ENCODE data around the gene SERINC3.
"Not testable (repeated sequence)": the region's sequence is repeated elsewhere in the genome, so short reads cannot be mapped to it uniquely, and the experiment has no call there.

The SERINC3 gene

DNA sequence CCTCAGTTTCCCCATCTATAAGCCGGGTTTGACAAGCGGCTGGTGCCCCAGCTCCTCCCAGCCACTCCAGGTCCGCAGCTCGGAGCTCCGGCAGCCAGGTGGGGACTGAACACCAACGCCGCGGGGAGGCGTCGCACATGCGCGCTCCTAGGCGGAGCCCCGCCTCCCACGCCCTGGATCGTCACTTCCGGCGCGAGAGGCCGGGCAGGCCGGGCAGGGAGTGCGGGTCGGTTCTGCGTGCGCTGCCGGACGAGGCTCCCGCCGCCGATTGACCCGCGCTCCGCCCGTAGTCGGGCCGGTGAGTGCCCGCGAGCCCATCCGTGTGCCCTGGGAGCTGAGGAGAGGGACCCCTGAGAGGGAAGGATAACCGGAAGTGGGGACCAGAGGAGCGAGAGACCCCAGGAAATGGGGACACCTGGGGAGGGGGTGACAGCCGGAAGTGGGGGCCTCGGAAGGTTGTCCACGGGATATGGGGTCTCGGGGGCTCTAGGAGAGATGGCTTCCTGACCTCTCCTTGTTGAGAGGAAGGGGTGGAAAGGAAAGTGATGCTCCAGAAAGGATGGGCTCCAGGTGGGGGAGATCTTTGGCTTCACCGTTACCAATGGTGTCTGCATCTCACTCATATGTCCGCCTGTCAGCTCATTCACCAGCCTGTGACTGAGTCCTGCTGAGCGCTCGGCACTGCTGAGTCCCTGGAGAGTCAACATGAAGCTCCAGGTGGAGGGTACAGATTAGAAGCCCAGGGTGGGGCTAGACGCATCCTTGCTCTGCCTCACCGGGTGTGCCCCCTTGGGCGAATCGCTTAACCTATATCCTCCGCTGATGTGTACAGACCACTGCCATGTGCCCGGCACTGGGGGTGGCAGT is 45.9 kb downstream of the SERINC3 start, which contains the start of gene TTPAL:
Gene TTPAL (plus strand): TSS at position 181 of the 867 bp plus-strand sequence. CDS start 4,126 bp downstream, outside the sequence.
- DNase-seq = peak; percentile 82 to 93
- Histone ChIP-seq H3K36me3 (peaks cover 5 to 14% (median 13%) of the 10 kb centered on the region in 3 donors), H3K27ac (peak within 1 kb of the TSS; percentile 88 to 94), H3K27me3 (no peaks in the 10 kb centered on the region), H3K9me3 (no peaks in the 10 kb centered on the region), H3K4me1 (peaks cover 0 to 16% (median 13%) of the 10 kb centered on the region in 4 donors), H3K4me3 (peak within 1 kb of the TSS; percentile 78 to 79)
- intact Hi-C loops (cut with DNase I; ENCODE audit: low total_unique reads) = no loop called here
- TF ChIP-seq, protein P1, sequence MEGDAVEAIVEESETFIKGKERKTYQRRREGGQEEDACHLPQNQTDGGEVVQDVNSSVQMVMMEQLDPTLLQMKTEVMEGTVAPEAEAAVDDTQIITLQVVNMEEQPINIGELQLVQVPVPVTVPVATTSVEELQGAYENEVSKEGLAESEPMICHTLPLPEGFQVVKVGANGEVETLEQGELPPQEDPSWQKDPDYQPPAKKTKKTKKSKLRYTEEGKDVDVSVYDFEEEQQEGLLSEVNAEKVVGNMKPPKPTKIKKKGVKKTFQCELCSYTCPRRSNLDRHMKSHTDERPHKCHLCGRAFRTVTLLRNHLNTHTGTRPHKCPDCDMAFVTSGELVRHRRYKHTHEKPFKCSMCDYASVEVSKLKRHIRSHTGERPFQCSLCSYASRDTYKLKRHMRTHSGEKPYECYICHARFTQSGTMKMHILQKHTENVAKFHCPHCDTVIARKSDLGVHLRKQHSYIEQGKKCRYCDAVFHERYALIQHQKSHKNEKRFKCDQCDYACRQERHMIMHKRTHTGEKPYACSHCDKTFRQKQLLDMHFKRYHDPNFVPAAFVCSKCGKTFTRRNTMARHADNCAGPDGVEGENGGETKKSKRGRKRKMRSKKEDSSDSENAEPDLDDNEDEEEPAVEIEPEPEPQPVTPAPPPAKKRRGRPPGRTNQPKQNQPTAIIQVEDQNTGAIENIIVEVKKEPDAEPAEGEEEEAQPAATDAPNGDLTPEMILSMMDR (IDR thresholded peaks at IDR 0.05) = peak; percentile 34 to 36

DNA sequence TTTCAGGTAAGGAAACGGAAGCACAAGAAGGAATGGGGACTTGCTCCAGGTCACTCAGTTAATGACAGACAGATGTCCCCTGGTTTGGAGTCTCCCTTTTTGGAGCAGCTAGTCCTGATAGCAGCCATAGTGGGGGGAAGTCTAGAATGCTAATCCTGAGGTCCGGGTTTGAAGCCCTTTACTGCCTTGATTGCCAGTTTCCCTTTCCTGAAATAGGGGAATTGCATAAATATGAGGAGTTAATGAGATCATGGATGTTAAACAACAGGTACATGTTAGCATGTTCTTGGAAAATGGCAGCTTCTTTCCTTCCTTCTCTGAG is 46.5 kb downstream of the SERINC3 start:
- Histone ChIP-seq H3K27ac (peak overlapping the region; percentile 88 to 94), H3K27me3 (no peaks in the 10 kb centered on the region), H3K36me3 (peaks cover 0 to 8% (median 7%) of the 10 kb centered on the region in 3 donors), H3K9me3 (no peaks in the 10 kb centered on the region), H3K4me3 (peak overlapping the region; percentile 78 to 79), H3K4me1 (peaks cover 0 to 16% (median 13%) of the 10 kb centered on the region in 4 donors)
- TF ChIP-seq, protein P1 (IDR thresholded peaks at IDR 0.05) = no peak
- intact Hi-C loops (cut with DNase I; ENCODE audit: low total_unique reads) = no loop called here
- no peak for DNase-seq

DNA sequence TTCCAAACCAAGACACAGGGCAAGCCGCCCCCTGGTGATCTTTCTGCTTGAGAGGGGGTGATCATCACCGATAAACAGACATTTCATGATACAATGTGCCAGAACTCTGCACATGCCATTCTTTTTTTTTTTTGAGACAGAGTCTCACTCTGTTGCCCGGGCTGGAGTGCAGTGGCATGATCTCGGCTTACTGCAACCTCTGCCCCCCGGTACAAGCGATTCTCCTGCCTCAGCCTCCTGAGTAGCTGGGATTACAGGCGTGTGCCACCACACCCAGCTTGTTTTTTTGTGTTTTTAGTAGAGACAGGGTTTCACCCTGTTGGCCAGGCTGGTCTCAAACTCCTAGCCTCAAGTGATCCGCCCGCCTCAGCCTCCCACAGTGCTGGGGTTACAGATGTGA is 49.6 kb downstream of the SERINC3 start:
- intact Hi-C loops (cut with DNase I; ENCODE audit: low total_unique reads) = not testable (repeated sequence)

DNA sequence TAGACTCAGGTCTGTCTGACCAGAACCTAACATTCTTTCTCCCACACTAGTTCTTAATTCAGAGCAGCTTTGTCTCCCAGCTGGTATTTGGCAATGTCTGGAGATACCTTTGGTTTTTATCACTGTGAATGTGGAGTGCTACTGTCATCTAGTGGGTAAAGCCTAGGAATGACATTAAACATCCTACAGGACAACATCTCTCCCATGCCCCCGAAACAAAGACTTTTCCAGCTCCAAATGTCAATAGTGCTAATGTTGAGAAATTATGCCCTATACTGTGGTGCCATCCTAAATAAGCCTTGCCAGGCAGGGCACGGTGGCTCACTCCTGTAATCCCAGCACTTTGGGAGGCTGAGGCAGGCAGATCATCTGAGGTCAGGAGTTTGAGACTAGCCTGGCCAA is 50.4 kb downstream of the SERINC3 start:
- no peaks in the 10 kb centered on the region for H3K27me3 ChIP-seq
- no peak overlapping the region for H3K27ac ChIP-seq
- no peak overlapping the region for H3K4me3 ChIP-seq
- no peak for DNase-seq
- no peaks in the 10 kb centered on the region for H3K36me3 ChIP-seq
- intact Hi-C loops (cut with DNase I; ENCODE audit: low total_unique reads) = no loop called here
- TF ChIP-seq, protein P1 (IDR thresholded peaks at IDR 0.05) = peak in 1 of 2 experiments; percentile 17
- peaks cover 0 to 13% (median 10%) of the 10 kb centered on the region in 4 donors for H3K4me1 ChIP-seq
- H3K9me3 ChIP-seq = no peaks in the 10 kb centered on the region

More for the DNA sequence above, 49.6 kb downstream of the SERINC3 start:
- not testable (repeated sequence) for H3K36me3 ChIP-seq, H3K9me3 ChIP-seq, H3K27me3 ChIP-seq, DNase-seq, H3K27ac ChIP-seq, H3K4me3 ChIP-seq
- peaks cover 0 to 16% (median 13%) of the 10 kb centered on the region in 4 donors for H3K4me1 ChIP-seq

DNA sequence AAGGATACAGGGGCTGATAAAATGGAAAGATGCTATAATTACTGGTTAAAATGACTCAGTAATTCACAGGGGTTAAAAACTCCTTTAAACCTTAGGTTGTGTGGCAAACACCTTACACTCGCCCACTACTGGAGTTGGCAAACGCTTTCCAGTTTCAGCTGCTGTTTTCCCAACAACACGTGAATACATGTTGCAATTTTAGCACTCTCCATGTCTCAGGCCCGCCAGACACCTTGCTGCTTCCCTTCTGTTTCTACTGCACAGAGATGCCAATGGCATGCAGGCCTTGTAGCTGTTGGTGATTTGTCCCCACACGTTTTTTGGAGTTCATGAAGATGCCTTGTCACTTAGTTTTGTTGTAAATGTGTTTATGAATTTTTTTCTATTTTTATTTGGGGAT is 51.5 kb downstream of the SERINC3 start:
- no peak overlapping the region for H3K27ac ChIP-seq
- H3K9me3 ChIP-seq = no peaks in the 10 kb centered on the region
- H3K4me1 ChIP-seq = peaks cover 0 to 7% (median 3%) of the 10 kb centered on the region in 4 donors
- TF ChIP-seq, protein P1 (IDR thresholded peaks at IDR 0.05) = no peak
- H3K36me3 ChIP-seq = no peaks in the 10 kb centered on the region
- intact Hi-C loops (cut with DNase I; ENCODE audit: low total_unique reads) = no loop called here
- no peak for DNase-seq
- H3K27me3 ChIP-seq = no peaks in the 10 kb centered on the region
- no peak overlapping the region for H3K4me3 ChIP-seq

Data from tibial artery (tissue), 4 donors.